NCI-H2196 (cell line): ENCODE results near the gene CNOT10.

Experiments
- DNase-seq: peaks from one replicate; lab custom pipeline; 2025; ENCODE audit not compliant: unreplicated experiment; lab: John Stamatoyannopoulos, UW

CNOT10 gene

GRCh38 chr3:32816439-32817256 is 131.7 kb downstream of the CNOT10 start:
- DNase-seq, result peak; percentile 1

DNA sequence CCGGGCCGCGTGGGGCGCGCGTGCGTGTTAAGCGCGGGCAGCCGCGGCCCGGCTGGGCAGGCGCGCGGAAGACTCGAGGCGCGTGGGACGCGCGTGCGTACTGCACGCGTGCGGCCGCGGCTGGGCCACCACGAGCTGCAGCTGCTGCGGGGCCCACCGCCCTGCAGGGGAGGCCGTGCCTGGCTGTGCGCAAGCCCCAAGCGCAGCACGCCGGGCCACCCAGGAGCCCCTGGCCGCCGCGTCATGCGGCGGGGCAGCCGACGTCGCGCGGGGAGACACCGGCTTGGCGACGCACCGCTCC is 132.2 kb downstream of the CNOT10 start:
- DNase-seq, result no peak

DNA sequence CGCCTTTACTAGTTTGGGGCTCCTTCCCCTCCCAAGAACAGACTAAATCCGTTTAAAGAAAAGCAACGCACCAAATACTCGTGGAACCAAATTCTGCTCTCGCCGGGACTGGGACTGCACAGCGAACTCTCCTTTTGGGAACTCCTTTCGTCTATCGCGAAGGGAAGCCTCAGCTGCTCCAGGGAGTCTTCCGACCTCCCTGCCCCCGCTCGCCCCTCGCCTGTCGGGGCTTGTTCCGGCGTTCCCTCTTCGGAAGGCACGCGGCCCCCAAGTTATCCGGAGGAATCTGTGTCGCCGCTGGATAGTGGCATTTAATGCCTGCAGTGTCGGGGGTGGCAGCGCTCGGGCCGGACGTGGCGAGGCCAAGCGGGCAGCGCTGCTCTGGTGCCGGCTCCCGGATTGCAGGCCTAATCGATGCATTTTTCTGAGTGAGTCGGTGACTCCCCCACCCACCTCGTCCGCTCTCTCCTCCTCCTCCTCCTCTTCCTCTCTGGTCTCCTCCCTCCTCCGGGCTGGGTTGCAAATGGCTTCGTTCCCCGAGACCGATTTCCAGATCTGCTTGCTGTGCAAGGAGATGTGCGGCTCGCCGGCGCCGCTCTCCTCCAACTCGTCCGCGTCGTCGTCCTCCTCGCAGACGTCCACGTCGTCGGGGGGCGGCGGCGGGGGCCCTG is 132.7 kb downstream of the CNOT10 start, which contains the start of gene TRIM71:
TSS of gene TRIM71 (plus strand) at position 440 of the 671 bp plus-strand sequence. CDS start at position 524, 84 bp downstream.
- DNase-seq, result no peak

GRCh38 chr3:32818229-32818969 is 133.4 kb downstream of the CNOT10 start:
- peak; percentile 1 for DNase-seq

DNA sequence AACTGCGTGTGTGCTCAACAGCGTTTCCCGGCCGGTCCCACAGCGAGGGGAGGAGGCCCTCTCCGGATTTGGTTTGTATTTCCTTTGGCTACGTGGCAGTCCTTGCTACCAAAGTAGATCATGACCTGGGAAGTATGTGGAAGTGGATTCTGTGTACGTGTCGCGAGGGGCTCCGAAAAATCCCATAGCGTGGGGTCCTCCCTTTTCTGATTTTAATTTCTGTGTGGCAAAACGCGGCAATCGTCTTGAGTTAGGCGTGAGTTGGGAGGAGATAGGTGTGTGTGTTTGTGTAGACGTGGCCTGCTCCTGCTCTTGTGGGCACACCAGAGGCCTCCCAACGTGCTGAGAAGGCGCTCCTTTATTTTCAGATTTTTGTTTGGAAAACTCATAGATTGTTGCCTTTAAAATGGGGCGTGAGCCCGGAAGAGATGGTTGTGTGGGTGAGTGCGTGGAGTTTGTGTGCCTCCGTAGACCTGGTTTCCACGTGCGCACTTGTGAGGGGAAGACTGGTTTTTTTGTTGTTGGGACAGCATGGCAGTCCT is 134.1 kb downstream of the CNOT10 start:
- DNase-seq, result no peak

DNA sequence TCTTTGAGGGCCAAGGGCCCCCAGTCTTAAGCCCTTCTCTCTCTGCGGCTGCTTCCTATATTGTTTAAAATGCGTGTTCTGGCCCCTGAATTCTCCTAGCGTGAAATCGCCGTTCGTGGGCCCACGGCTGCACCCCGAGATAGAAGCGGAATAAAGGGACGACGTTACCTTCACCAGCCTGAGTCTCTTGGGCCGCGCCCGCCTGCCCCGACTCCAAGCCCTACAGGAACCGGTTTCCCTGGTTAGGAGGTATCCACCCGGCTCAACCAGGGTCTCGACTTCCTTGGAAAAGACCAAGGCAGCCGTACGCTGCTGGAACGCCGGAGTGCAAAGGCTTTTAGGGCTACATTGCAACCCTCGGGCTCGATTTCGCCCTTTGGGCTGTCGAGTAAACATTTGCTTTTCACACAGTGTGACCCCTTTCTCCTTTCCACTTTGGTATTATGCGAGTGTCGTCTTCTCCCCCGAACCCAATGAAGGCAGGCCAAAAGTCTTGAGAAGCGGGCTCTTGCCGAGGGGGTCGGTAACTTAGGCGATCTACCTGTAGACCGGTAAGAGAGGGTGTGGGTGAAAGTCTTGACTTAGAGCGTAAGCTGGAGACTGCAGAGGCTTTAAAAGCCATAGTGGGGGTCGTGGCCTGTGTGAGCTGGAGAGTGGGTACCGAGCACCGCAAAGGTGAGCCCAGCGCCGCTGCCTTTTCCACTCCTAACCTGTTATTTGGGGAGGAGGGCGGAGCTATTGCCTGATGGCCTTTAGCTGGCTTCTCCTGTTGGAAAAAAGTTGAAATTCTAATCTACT is 134.8 kb downstream of the CNOT10 start:
- no peak for DNase-seq

DNA sequence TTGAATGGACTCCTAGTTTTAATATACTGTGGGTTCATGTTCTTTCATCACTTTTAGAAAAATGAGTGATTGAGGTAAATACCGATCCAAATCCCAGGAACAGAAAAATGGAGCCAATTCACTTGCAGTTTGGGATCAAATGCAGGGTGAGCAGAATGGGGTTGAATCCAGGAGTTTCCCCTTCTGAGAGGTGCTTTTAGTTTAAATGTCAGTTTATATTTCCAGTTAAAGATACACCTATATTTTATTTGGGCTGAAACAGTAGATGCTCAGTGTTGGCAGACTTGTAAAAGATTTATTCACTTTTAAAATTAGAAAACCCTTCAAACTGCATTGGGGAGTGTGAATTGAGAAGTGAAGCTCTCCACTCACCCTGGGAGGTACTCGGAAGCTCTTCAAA is 135.4 kb downstream of the CNOT10 start:
- no peak for DNase-seq

- no peak for DNase-seq
These were observed 136.1 kb downstream of the CNOT10 start for GRCh38 chr3:32820971-32821685.

DNA sequence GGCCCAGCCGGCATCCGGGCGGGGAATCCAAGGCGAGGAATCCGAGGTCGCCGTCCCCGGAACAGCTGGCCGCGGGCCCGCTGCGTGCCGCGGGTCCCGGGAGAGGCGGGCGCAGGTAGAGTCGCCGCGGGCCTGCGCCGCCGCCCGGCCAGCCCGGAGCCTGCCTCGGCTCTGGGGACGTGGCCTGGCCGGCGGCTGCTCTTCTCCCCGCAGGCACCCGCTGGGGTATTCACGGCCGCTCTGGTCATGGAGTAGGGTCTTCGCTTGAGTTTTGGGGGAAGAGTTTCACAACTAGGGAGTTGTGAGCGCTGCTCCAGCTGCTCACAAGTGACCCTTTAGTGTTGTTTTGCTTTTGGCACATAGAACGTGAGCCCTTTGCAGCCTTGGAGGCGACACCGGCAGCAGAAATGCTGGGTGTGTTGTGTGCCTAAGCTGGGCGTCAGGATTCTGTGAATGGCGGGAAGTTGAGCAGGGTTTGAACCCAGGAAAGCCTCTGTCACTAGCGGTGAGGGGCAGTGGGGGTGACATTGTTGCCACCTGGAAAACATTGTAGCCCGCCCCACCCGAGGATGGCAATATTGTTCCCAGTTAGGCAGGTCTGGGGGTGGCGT is 136.8 kb downstream of the CNOT10 start:
- no peak for DNase-seq

DNA sequence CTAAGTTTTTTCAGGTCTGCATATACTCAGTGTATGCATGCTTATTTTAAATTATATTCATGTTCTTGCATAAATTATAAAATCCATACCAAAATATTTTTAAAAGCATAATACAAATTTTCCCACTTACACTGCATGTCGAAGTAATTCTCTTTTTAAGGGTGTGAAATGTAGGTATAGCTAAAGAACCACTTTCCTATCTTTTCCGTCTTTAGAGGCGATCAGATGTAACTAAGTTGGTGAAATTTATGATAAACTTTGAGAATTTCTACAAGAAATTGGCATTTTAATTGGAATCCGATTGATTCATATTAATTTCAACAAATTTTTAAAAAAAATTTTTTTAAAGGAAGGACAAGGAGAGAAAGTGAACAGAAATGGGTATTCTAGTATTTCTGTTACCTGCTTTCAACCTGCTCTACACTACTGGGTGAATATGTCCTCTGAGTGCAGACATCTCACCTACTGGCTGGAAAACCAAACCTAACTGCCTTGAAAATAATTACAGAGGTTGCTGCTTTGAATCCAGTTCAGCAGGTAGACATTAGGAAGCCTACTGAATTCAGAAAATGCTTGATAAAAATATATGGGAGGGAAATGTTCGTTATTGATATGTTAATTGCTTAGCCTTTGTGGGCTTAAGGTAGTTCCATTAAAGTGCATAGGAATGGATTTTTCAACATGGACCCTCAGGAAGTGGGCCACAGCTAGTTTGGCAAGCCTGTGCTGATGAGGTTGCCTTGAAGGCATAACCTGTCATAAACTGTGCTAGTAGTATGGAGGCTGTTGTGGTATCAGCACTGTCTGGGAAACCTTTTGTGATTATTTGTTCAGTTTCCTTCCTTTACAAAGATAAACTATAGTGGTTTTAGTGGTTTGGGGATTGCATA is 137.9 kb downstream of the CNOT10 start:
- DNase-seq, result no peak
